GM12875 (cell line): ENCODE results near the gene CAMK2N1.

ENCODE experiments used
- H3K4me3 ChIP-seq: one replicate; pipeline ENCODE4 v1.5.1; 2011; ENCODE audit warnings: low read depth, low read length, control low read depth
- CTCF ChIP-seq: IDR thresholded peaks from 2 replicates; pipeline ENCODE4 v1.5.1; 2011; ENCODE audit warnings: low read depth, mild to moderate bottlenecking, control low read depth, inconsistent platforms, low read length, moderate library complexity, borderline replicate concordance; ENCODE audit not compliant: insufficient read depth

The CAMK2N1 gene

GRCh38 chr1:20491178-20491577 lies 5.2 kb upstream of the CAMK2N1 start:
- TF ChIP-seq CTCF = no peak
- H3K4me3 ChIP-seq = no peak overlapping the region

- TF ChIP-seq CTCF = no peak
- H3K4me3 ChIP-seq = no peak overlapping the region
These were observed 1.2 kb upstream of the CAMK2N1 start for GRCh38 chr1:20487236-20487590.

- TF ChIP-seq CTCF = no peak
- no peak overlapping the region for H3K4me3 ChIP-seq
These were observed 636 bp upstream of the CAMK2N1 start for GRCh38 chr1:20486457-20487235.

- H3K4me3 ChIP-seq = no peak overlapping the region
- no peak for TF ChIP-seq CTCF
These were observed 1.2 kb downstream of the CAMK2N1 start for GRCh38 chr1:20484519-20485462.

GRCh38 chr1:20483833-20484518 lies 2.0 kb downstream of the CAMK2N1 start:
- TF ChIP-seq CTCF = no peak
- no peak overlapping the region for H3K4me3 ChIP-seq

- TF ChIP-seq CTCF = no peak
- no peak overlapping the region for H3K4me3 ChIP-seq
These were observed 2.7 kb downstream of the CAMK2N1 start for GRCh38 chr1:20483098-20483832.
